GM21825 (cell line): ENCODE data around the gene FCF1.

Source experiments
- ATAC-seq: cut with Tn5 transposase; IDR thresholded peaks from one replicate; pipeline ENCODE4 v1.9.1; 2021; ENCODE audit warnings: mild to moderate bottlenecking, moderate library complexity; ENCODE audit not compliant: unreplicated experiment

Gene FCF1

DNA sequence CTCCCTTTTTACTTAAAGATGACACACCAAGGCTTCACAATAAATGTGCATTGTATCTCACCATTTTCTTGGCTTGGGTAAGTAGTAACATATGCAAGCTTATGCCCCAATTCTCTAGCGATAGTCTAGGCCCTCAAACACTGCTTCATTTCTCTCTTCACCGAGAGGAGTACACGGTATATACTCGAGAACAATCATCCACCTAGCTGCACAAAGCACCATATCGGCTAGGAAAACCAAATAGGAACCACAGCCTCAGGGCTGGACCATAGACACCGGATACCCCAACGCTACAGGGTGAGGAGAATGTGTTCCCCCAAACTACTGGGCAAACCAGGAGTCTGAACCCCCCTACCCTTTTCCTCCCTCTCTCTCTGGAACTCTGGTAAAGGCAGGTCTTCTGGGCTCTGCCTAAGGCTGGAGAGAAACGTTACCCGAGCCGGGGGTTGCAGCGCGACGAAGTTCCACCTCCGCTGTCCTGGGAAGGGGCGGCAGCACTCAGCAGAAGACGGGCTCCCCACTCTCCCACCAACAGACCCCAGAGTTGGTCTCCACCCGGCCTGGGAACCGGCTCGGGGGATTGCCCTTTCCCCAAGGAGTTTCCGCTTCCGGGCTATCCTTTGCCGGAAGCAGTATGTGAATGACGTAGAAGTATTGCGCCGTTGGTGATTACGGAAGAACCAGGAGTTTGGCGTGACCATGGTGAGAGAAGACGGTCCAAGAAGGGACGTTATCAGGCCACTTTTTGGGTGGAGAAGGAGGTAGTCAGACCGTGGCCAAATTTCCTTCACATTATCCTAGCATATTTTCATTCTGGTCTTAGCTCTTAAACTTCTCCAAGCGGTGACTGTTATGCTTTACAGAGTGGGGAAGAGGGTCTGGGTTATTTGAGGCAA is at the start of gene FCF1, which contains the start of gene AREL1:
Gene FCF1, plus strand, starts transcription at position 646 of the 896 bp plus-strand sequence. Its CDS starts 54 bp downstream, at position 700.
Gene AREL1, minus strand, starts transcription at position 582 of the 896 bp plus-strand sequence. CDS start 27,465 bp downstream, outside the sequence.
- peak; percentile 94 for ATAC-seq

GRCh38 chr14:74663884-74664283 is 49.1 kb upstream of the FCF1 start:
- no peak for ATAC-seq

DNA sequence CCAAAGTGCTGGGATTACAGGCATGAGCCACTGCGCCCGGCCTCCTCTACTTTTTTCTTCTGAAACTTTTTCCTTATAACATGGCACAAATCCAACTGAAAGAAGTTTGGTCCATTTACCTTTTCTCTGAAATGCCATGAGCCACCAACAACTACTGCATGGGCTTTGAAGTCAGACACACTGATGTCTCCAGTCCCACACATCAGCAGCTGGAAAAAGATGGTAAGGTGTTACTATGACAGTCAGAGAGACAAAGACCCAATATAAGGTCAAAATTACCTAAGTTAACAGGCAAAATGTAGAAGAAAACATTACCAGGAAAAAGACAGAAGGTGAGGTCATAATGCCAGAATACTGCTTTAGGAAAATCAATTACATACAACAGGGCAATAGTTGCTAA is 48.2 kb upstream of the FCF1 start:
- ATAC-seq: no peak

GRCh38 chr14:74667758-74668157 is 45.2 kb upstream of the FCF1 start:
- ATAC-seq: no peak

DNA sequence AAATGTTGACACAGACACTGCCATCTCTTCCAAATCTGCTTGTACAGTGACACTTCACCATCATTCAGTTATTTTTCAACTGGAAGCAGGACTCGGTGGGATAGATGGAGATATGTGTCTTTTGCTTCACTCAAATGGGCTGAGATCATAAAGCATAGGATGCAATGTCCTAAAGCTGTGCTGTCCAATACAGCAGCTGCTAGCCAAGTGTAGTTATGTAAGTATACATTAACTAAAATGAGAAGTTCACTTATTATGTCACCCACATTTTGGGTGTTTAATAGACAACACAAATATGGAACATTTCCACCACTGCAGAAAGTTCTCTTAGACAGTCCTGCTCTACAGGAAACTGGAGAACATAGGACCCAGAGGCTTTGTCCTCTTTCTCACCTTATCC is 43.7 kb upstream of the FCF1 start:
- ATAC-seq: no peak

DNA sequence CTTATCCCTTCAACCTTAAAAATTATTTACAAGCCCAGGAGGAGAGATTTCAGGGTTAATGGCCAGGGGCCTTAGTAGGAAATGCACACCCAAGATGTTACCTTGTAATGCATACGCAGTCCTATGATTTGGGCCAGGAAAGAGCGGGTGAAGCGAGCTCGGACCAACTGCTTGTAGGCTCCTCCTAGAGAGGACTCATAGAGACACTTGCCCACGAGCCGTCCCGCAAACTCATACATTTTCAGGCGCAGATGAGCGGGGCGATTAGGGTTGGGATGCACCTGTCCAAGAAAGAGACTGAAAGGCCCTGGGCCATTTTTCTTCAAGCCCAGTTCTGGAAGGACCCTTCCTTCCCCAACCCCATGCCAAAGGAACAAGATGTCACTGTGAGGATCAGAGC is 43.1 kb upstream of the FCF1 start:
- no peak for ATAC-seq

DNA sequence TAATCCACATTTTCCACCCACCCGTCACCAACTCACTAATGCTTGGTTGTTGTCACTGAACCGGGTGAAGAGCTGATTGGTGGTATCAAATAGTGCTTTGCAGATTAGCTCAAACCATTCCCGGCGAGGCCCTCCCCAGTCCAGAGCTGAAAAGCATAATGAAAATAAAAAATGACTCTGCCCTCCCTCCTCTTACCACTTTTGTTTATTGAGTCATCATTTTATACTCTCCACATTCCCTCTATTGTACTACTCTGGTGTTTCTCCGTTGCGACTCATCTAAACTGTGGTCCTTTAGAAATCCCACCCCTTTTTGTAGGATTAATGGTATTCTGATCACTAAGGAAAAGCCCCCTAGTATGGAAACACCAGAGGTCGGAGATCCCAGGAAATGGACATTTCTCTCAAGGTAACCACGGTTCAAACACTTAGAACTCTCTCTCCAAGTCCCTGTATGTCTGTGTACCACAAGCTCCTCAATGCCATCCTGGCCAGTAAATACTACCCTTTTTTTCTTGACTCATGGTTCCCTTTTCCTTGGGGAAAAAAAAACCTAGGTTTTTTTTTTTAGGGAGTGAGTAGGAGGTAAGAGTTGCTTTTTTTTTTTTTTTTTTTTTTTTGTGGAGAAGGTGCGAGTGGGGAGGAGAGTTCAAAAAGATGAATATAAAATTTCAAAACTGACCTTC is 42.1 kb upstream of the FCF1 start:
- no peak for ATAC-seq

GRCh38 chr14:74671789-74672188 is 41.2 kb upstream of the FCF1 start:
- ATAC-seq: no peak

GRCh38 chr14:74673768-74674167 is 39.2 kb upstream of the FCF1 start:
- no peak for ATAC-seq

- ATAC-seq: no peak
Observed at GRCh38 chr14:74675219-74675618, 37.7 kb upstream of the FCF1 start.

DNA sequence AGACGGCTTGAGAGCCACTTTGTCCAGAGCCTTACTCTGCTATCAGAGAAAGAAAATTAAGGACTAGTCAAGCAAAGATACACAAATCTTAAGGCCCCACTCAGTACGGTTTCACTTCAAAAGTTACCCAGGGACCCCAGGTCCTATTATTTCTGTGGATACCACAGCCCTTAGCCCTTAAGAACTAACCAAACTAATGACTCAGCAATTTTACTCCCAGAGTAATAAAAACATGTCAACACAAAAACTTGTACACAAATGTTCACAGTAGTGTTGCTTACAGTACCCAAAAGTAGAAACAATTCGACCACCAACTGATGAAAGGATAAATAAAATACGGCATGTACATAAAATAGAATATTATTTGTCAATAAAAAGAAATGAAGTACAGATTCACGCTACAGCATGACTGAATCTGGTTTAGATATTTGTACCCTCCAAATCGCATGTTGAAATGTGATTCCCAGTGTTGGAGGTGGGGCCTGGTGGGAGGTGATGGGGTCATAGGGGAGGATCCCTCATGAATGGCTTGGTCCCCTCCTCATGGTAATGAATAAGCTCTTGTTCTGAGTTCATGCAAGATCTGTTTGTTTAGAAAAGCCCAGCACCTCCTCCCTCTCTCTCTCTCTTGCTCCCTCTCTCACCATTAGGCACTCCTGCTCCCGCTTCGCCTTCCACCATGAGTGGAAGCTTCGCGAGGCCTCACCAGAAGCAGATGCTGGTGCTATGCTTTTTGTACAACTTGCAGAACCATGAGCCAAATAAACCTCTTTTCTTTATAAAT is 30.6 kb upstream of the FCF1 start:
- no peak for ATAC-seq

DNA sequence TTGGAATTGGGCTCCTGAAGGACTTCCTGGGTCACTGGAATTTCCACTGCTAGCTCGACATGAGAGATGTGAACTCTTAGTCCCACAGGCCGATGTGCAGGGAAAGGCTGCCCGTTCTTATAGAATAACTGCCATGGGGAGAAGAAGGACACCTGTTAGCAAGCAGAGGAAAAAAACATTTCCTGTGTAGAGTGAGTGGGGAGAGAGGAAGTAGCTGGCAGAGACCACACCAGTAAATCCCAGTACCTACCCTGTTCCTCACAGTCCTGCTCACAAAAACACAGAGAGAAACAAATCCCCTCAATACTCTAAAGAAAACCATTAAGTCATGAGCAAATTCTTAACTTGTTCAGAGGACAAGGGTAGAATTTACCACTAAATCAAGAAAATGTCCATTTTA is 29.5 kb upstream of the FCF1 start:
- no peak for ATAC-seq

GRCh38 chr14:74684434-74684833 is 28.5 kb upstream of the FCF1 start:
- peak; percentile 74 for ATAC-seq

GRCh38 chr14:74685056-74685455 is 27.9 kb upstream of the FCF1 start:
- no peak for ATAC-seq

- ATAC-seq: no peak
Observed at GRCh38 chr14:74685921-74686678, 26.8 kb upstream of the FCF1 start.

DNA sequence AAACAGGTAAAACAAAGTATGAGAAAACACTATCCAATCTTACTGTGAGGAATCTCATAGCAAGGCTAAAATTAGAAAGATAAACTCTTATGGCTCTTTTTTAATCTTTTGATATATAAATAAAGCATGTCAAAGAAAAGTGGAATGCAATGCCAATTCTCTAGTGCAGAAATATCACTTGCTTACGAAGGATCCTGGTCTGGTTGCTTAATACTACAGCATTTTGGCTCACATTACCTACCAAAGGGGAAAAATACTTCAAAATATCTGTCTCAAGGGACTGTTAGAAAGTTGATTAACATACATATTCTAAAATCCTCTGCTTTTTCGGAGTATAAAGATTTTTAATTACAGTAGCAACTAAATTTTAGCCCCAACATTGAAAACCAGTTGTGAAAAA is 21.5 kb upstream of the FCF1 start:
- no peak for ATAC-seq

DNA sequence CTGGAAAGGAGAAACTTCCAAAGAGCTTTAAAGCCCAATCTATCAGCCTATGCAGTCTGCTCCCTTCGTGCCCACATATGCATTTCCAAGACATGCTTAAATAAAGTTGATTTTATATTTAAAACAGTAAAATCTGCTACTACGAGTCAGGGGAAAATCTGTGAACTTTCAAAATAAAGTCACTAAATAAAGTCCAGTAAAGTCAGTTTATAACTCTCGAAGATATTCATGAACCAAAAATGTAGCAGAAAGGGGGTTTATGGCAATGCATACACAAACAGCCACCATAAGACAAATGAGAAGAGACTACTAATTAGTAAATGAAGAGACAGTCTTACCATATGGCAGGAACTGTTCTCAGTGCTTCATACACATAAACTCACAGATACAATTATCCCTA is 19.8 kb upstream of the FCF1 start:
- ATAC-seq: no peak

DNA sequence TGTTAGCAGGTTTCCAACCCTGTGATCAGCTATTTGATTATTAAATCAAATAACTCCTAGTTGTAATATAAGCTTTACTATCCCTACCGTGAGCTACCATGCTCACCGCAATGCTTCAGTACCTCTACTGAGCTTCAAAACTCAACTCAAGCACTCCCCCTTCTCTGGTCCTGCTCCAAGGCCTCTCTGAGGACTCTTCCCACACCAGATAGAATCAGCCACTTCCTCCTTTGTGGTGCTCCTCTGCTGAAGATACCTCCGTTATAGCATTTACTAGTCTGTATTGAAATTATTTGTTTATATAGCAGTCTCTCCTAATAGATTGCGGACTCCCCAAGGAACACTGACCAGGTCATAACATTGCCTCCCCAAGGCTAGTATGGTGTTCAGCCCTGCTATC is 17.5 kb upstream of the FCF1 start:
- ATAC-seq: no peak

- ATAC-seq: no peak
Observed at GRCh38 chr14:74697011-74697410, 15.9 kb upstream of the FCF1 start.

GRCh38 chr14:74697543-74697942 is 15.4 kb upstream of the FCF1 start:
- no peak for ATAC-seq

- no peak for ATAC-seq
Observed at GRCh38 chr14:74697976-74698375, 15.0 kb upstream of the FCF1 start.
